Measurements from ENCODE around the gene DNAJC27. TPM values are rescaled to one million over a fixed set of nuclear protein-coding genes. Genes with fewer than 3 reads are reported as not detected.
A peak's percentile ranks its signal among the peaks of the same experiment; 100 is the strongest.

DNAJC27 gene
- total and polyA plus RNA-seq, 9 of the 15 experiments (the other 6 are each of a cell fraction or from before 2014, with no cell fraction given) = 0.53 to 5.9 (median 3.0) TPM

- 0 out of 2 replicates have a peak, but pooled peaks have one; percentile 32 for TF ChIP-seq THRB (CRISPR knock-in tag; conservative IDR thresholded peaks at IDR 0.05)
- no peak for TF ChIP-seq GMEB1 (CRISPR knock-in tag; IDR thresholded peaks at IDR 0.05)
- TF ChIP-seq ZNF57 (CRISPR knock-in tag; IDR thresholded peaks at IDR 0.05) = no peak
- TF ChIP-seq HDAC6 (IDR thresholded peaks at IDR 0.05; ENCODE audit: low read depth, low read length) = no peak
- TF ChIP-seq ZNF174 (CRISPR knock-in tag; IDR thresholded peaks at IDR 0.05) = no peak
- no peak for TF ChIP-seq RBM14 (IDR thresholded peaks at IDR 0.05; ENCODE audit: borderline replicate concordance, insufficient read depth, low read depth, low read length)
- TF ChIP-seq MAX (CRISPR knock-in tag; IDR thresholded peaks at IDR 0.05) = no peak
- no peak for TF ChIP-seq SMAD4 (CRISPR knock-in tag; conservative IDR thresholded peaks at IDR 0.05)
- no peak for TF ChIP-seq ZNF639 (CRISPR knock-in tag; conservative IDR thresholded peaks at IDR 0.05 in 1 of 2, IDR thresholded peaks at IDR 0.05 in 1 of 2)
- TF ChIP-seq ZNF239 (CRISPR knock-in tag; IDR thresholded peaks at IDR 0.05) = no peak
- no peak for TF ChIP-seq ZBED1 (IDR thresholded peaks at IDR 0.05)
- TF ChIP-seq SREBF2 (CRISPR knock-in tag; IDR thresholded peaks at IDR 0.05) = no peak
- no peak for TF ChIP-seq ASH1L (IDR thresholded peaks at IDR 0.05; ENCODE audit: borderline replicate concordance, low read depth, partially characterized antibody)
- TF ChIP-seq ERF (CRISPR knock-in tag; IDR thresholded peaks at IDR 0.05) = no peak
- no peak for TF ChIP-seq PTBP1 (IDR thresholded peaks at IDR 0.05; ENCODE audit: low read depth, low read length)
- TF ChIP-seq DMBX1 (CRISPR knock-in tag; IDR thresholded peaks at IDR 0.05; ENCODE audit: borderline replicate concordance) = no peak
- TF ChIP-seq ZNF217 (CRISPR knock-in tag; IDR thresholded peaks at IDR 0.05) = no peak
- no peak for TF ChIP-seq STAG1 (CRISPR knock-in tag; IDR thresholded peaks at IDR 0.05; ENCODE audit: borderline replicate concordance)
- no peak for TF ChIP-seq CBX8 (IDR thresholded peaks at IDR 0.05; ENCODE audit: borderline replicate concordance, extremely low read depth, low read depth, low read length, poor library complexity, severe bottlenecking)
- no peak for TF ChIP-seq HNRNPUL1 (IDR thresholded peaks at IDR 0.05; ENCODE audit: low read length)
- TF ChIP-seq NFIX (CRISPR knock-in tag; IDR thresholded peaks at IDR 0.05; ENCODE audit: low read depth) = no peak
- no peak for TF ChIP-seq HMGXB4 (CRISPR knock-in tag; IDR thresholded peaks at IDR 0.05)
- no peak for TF ChIP-seq TSC22D4 (tag; IDR thresholded peaks at IDR 0.05)
Measured at GRCh38 chr2:24919037-24919505, 52.7 kb downstream of the DNAJC27 start (continued).

Data from K562 (cell line).